ENCODE measurements around the gene AFF3. TPM values are rescaled to one million over a fixed set of nuclear protein-coding genes. Genes with fewer than 3 reads are reported as not detected.

The AFF3 gene
- total and polyA plus RNA-seq, 12 donors: 0.39 to 16.9 (median 7.0) TPM

DNA sequence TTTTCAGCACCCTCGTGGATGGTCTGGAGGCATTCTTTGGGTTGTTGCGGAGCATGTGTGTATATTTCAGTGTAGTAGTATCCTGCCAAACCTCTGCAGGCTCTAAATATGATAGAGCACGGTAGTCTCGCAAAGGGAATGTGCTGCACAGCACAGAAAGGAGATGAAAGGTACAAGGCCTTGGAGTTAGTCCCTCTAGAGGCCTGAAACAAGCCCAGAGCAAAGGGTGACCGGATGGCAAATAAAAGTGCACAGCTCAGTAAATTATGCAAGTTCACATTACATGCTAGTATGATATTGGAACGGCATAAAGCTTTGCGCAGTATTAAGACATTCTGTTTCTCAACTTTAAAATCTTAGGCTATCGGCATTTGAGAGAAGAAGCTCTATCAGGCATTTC is 358.1 kb downstream of the AFF3 start:
- DNase-seq: no peak
- Histone ChIP-seq H3K4me3 (no peak overlapping the region), H3K36me3 (no peaks in the 10 kb centered on the region), H3K4me1 (peaks cover 0 to 16% (median 0%) of the 10 kb centered on the region in 9 donors), H3K27me3 (no peaks in the 10 kb centered on the region), H3K9me3 (peaks cover 0 to 5% (median 0%) of the 10 kb centered on the region in 11 donors), H3K27ac (no peak overlapping the region)
- 89 to 94% methylated on average over 8 of the region's 8 CpGs for WGBS, 2 donors
- no peak for ATAC-seq
- TF ChIP-seq, protein P1, sequence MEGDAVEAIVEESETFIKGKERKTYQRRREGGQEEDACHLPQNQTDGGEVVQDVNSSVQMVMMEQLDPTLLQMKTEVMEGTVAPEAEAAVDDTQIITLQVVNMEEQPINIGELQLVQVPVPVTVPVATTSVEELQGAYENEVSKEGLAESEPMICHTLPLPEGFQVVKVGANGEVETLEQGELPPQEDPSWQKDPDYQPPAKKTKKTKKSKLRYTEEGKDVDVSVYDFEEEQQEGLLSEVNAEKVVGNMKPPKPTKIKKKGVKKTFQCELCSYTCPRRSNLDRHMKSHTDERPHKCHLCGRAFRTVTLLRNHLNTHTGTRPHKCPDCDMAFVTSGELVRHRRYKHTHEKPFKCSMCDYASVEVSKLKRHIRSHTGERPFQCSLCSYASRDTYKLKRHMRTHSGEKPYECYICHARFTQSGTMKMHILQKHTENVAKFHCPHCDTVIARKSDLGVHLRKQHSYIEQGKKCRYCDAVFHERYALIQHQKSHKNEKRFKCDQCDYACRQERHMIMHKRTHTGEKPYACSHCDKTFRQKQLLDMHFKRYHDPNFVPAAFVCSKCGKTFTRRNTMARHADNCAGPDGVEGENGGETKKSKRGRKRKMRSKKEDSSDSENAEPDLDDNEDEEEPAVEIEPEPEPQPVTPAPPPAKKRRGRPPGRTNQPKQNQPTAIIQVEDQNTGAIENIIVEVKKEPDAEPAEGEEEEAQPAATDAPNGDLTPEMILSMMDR (IDR thresholded peaks at IDR 0.05): no peak
- intact Hi-C loops (cut with DNase I): no loop called here

DNA sequence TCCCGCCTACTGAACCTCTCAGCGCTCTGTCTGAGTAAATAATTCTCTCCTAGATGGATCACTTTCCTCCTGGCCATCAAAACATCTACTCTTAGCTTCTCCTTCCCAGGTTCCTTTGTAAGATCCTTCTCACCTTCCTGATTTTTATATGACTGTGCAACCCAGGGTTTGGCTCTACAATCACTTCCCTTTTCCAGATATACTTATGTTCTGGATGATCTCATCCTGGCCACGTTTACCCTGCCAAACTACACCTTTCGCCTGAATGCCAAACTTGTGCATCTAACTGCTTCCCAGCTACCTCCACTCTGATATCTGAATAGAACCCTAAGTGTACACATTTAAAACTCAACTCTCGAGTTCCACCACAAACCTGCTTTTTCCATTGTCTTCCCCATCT is 362.1 kb downstream of the AFF3 start:
- DNase-seq (no peak), ATAC-seq (no peak)
- intact Hi-C loops (cut with DNase I): no loop called here
- no peaks in the 10 kb centered on the region for H3K36me3 ChIP-seq
- TF ChIP-seq, protein P1 (IDR thresholded peaks at IDR 0.05): no peak
- H3K4me3 ChIP-seq: no peak overlapping the region
- H3K27me3 ChIP-seq: no peaks in the 10 kb centered on the region
- H3K27ac ChIP-seq: no peak overlapping the region
- WGBS, 2 donors: 75 to 81% methylated on average over 5 of the region's 5 CpGs
- peaks cover 0 to 17% (median 0%) of the 10 kb centered on the region in 11 donors for H3K9me3 ChIP-seq
- H3K4me1 ChIP-seq: peaks cover 0 to 21% (median 0%) of the 10 kb centered on the region in 9 donors

DNA sequence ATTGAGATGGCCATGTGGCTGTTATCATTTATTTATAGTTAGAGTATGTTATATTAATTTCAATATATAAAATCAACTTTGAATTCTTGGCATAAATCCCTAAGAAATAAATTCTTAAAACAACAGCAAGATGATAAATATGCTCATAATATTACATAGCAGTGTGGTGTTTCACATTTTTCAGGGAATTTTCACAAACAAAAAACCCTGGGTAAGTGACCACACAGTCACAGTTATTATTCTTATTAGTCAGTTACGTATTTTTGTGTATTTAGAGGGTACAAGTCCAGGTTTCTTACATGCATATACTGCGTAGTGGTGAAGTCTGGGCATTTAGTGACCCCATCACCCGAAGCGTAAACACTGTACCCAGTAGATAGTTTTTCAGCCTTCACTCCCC is 363.1 kb downstream of the AFF3 start:
- no peak for ATAC-seq
- Histone ChIP-seq H3K4me3 (no peak overlapping the region), H3K9me3 (peaks cover 0 to 20% (median 0%) of the 10 kb centered on the region in 11 donors), H3K27ac (no peak overlapping the region), H3K27me3 (no peaks in the 10 kb centered on the region), H3K36me3 (no peaks in the 10 kb centered on the region), H3K4me1 (peaks cover 0 to 11% (median 0%) of the 10 kb centered on the region in 9 donors)
- TF ChIP-seq, protein P1 (IDR thresholded peaks at IDR 0.05): no peak
- intact Hi-C loops (cut with DNase I): no loop called here
- WGBS, 2 donors: 94 to 97% methylated on average over 4 of the region's 4 CpGs
- no peak for DNase-seq

DNA sequence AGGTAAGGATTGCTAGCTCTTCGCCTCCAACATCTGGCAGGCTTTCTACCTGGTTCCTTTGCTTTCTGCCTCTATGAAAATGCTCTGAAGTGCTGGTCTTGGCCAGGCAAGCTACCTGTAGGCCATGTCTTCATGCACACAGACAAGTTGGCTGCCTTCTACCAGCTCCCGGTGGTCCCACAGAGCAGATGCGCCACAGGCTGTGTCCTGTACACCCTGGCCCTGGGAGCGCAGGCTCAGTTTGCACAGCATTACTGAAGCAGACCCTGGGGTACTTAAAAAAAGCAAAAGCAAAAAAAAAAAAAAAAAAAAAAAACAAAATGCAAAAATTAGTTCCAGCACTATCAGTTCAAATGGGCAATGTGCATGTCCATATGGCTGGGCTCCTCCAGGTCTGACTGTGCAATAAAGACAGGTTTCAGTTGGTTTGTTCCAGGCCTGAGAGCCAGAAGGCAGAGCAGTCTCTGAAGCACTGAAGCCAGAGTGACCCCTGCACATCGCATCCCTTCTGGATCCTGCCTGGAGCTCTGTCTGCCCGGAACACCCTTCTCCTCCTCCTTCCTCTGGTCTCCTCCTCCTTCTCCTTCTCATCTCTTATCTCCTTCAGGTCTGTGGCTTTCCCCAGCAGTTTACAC is 364.6 kb downstream of the AFF3 start:
- no peaks in the 10 kb centered on the region for H3K36me3 ChIP-seq
- WGBS, 2 donors: 95 to 98% methylated on average over 6 of the region's 6 CpGs
- ATAC-seq (no peak), DNase-seq (no peak)
- H3K27me3 ChIP-seq: no peaks in the 10 kb centered on the region
- H3K4me3 ChIP-seq: no peak overlapping the region
- H3K27ac ChIP-seq: no peak overlapping the region
- H3K9me3 ChIP-seq: peaks cover 0 to 26% (median 0%) of the 10 kb centered on the region in 11 donors
- TF ChIP-seq, protein P1 (IDR thresholded peaks at IDR 0.05): no peak
- intact Hi-C loops (cut with DNase I): no loop called here
- H3K4me1 ChIP-seq: peaks cover 0 to 20% (median 0%) of the 10 kb centered on the region in 9 donors
